Effector CD4-positive, alpha-beta T cell (primary cell): Measurements from ENCODE around the gene AP1B1.

ENCODE experiments used
- DNase-seq: peaks from one replicate; pipeline ENCODE4 v3.0.0-alpha.2; 2020

AP1B1 gene

GRCh38 chr22:29312218-29313125 lies 75.9 kb downstream of the AP1B1 start:
- no peak for DNase-seq

DNA sequence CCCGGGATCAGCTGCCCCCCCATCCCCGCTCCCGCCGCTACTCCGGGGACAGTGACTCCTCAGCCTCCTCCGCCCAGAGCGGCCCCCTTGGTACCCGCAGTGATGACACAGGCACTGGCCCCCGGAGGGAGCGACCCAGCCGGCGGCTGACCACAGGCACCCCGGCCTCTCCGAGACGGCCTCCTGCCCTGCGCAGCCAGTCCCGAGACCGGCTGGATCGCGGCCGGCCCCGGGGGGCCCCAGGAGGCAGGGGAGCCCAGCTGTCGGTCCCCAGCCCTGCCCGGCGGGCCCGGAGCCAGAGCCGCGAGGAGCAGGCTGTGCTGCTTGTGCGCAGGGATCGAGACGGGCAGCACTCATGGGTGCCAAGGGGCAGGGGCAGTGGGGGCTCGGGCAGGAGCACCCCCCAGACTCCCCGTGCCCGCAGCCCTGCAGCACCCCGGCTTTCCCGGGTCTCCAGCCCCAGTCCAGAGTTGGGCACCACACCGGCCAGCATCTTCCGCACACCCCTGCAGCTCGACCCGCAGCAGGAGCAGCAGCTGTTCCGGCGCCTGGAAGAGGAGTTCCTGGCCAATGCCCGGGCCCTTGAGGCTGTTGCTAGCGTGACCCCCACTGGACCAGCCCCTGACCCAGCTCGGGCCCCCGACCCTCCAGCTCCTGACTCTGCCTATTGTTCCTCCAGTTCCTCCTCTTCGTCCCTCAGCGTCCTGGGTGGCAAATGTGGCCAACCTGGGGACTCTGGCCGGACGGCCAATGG lies 76.7 kb downstream of the AP1B1 start:
- DNase-seq, result no peak

DNA sequence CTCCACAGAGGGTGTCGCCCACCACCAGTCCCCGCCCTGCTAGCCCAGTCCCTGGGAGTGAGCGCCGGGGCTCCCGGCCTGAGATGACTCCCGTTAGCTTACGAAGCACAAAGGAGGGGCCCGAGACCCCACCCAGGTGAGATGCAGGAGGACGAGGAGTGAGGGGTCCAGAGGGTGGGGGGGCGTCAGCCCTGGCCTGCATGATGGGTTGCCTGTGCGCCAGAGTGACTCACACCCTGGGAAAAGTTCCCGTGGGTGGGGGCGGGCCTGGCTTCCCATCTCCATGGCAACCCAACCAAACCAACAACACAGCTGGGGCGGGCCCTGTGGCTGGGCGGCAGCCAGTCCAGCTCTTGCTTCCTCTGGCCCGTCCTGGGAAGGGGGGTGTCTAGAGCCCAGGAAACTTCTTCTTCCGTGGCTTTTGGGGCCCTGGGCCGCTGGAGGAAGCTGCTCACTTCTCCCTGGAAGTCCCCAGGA lies 77.5 kb downstream of the AP1B1 start:
- no peak for DNase-seq

DNA sequence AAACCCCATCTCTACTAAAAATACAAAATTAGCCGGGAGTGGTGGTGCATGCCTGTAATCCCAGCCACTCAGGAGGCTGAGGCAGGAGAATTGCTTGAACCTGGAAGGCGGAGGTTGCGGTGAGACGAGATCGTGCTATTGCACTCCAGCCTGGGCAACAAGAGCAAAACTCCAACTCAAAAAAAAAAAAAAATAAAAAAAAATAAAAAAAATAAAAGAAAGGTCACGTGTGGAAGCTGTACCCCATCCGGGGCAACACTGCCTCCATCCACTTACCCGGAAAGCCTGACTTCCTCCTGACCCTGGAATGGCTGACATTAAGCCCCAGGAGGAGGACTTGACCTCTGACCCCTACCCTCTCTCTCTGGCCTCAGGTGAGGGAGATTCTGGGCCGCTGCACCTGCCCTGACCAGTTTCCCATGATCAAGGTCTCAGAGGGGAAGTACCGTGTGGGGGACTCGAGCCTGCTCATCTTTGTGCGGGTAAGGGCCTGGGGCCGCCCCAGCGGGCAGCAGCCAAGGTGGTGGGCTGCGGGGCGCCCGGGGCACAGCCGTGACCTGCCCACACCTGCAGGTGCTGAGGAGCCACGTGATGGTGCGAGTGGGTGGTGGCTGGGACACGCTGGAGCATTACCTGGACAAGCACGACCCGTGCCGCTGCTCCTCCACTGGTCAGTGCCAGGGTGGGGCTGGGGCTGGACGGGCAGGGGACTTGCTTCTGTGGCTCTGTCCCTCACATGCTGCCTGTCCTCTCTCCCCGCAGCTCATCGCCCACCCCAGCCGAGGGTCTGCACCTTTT lies 78.1 kb downstream of the AP1B1 start:
- DNase-seq, result no peak

- DNase-seq, result no peak
Observed at GRCh38 chr22:29309332-29310064, 78.9 kb downstream of the AP1B1 start.

GRCh38 chr22:29308791-29309262 lies 79.5 kb downstream of the AP1B1 start:
- no peak for DNase-seq

- no peak for DNase-seq
Observed at GRCh38 chr22:29308148-29308790, 80.1 kb downstream of the AP1B1 start.

DNA sequence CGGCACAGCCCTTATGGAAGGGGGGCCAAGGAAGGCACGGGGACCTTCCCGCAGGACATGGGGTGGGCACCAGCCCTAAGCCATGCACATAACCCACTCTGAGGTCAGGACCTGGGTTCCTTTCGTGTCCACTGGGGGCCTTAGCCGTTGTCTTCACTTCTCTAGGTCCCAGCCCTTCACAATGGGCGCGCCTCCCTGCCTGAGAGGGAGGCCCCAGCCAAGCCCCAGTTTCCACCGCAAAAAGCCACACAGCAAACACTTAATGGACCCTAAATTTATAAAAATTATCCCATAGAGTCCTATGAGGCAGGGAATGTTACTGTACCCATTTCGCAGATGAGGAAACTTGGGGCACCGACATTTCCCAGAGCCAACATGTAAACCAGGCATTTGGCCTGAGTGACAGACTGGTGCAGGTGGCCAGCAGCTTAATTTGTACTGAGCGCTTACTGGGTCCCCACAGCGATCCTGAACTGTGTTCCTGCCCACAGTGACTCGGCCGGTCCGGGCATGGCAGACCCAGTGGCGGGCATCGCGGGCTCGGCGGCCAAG lies 80.7 kb downstream of the AP1B1 start:
- DNase-seq, result no peak

- DNase-seq, result no peak
Observed at GRCh38 chr22:29306835-29307595, 81.4 kb downstream of the AP1B1 start.

GRCh38 chr22:29306175-29306834 lies 82.1 kb downstream of the AP1B1 start, which contains the start of gene GAS2L1:
GAS2L1 (plus strand) TSS chr22:29306650; CDS start chr22:29308106, 1,456 bp downstream.
- no peak for DNase-seq

- DNase-seq, result no peak
Observed at GRCh38 chr22:29305836-29306174, 82.6 kb downstream of the AP1B1 start.

- DNase-seq, result no peak
Observed at GRCh38 chr22:29302681-29303465, 85.5 kb downstream of the AP1B1 start.

DNA sequence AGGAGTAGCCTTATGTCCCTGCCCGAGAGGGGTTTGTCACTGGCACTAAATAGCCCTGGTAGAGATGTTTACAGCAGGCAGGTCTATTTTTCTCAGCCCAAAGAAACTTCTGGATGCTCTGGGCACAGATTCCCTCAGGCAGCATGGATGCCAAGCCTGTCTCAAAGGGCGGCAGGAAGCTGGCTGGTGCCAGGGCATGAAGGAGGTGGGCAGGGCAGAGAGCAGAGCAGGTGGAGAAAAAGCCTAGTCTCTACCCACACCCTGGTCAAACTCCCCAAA lies 86.0 kb downstream of the AP1B1 start:
- no peak for DNase-seq

- DNase-seq, result no peak
Observed at GRCh38 chr22:29301716-29302401, 86.5 kb downstream of the AP1B1 start.

DNA sequence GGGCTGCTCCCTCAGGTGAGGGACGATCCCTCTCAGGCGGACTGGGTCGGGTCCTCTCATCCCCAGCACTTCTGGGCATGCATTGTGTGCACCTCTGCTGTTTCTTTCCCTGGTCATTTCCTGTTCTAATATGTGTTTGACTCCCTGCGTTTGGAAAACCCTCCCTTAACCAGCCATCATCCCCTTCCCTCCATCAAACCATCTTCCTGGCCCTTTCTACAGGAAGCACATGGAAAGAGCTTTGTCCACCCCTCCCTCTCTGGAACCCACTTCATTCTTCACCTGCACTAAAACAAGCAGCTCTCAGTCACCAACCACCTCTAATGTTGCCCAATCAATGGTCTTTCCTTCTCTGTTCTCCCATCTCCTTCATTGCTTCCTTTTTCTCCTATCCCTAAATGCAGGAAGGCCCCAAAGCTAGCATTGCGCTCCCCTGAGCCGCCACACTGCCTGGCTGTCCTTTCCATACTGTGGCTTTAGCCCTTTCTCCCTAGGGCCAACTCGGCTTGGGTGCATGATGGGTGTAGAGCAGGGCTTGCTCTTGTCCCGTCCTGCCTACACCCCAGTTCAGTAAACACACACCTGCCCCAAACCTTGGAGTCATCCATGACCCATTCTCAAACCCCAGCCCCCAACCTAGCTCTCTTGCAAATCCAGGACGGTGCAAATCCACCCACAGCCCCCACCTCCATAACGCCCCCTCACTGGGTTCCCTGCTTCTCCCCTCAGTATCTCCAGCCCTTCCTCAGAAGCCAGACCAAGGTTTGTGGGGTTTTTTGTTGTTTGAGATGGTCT lies 87.4 kb downstream of the AP1B1 start:
- DNase-seq, result no peak

- DNase-seq, result no peak
Observed at GRCh38 chr22:29300467-29300806, 87.9 kb downstream of the AP1B1 start.

DNA sequence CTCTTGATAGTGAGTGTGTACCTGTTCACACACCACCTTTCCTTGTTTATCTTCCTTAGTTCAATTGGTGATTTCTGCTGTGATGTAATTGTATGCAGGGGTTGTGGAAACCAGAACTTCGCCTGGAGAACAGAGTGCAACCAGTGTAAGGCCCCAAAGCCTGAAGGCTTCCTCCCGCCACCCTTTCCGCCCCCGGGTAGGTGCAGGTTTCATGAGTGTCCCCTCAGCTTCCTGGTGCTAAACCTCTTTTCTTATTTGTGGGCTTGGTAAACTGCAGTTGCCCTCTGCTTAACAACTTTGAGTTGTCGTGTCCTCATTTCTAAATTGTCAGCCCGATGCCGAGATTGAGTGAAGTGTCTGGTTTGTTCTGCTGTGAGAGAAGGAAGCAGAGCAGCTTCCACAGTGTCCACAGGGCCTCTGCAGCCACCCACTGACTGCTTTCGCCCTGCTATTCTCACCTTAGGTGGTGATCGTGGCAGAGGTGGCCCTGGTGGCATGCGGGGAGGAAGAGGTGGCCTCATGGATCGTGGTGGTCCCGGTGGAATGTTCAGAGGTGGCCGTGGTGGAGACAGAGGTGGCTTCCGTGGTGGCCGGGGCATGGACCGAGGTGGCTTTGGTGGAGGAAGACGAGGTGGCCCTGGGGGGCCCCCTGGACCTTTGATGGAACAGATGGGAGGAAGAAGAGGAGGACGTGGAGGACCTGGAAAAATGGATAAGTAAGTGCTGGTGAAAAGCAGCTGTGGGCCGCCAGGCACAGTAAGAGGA lies 89.1 kb downstream of the AP1B1 start:
- no peak for DNase-seq
